ENCODE data around the gene ATP5MC3.

The ATP5MC3 gene

GRCh38 chr2:175167792-175168563 is 13.5 kb downstream of the ATP5MC3 start, which contains the start of gene ATF2:
Gene ATF2 (minus strand): TSS chr2:175168203. CDS start chr2:175136443, 31,760 bp downstream.
- DNase-seq (ENCODE audit: low read depth, low spot score), result peak; percentile 95

- DNase-seq (ENCODE audit: low read depth, low spot score), result no peak
Observed at GRCh38 chr2:175167076-175167791, 14.3 kb downstream of the ATP5MC3 start.

DNA sequence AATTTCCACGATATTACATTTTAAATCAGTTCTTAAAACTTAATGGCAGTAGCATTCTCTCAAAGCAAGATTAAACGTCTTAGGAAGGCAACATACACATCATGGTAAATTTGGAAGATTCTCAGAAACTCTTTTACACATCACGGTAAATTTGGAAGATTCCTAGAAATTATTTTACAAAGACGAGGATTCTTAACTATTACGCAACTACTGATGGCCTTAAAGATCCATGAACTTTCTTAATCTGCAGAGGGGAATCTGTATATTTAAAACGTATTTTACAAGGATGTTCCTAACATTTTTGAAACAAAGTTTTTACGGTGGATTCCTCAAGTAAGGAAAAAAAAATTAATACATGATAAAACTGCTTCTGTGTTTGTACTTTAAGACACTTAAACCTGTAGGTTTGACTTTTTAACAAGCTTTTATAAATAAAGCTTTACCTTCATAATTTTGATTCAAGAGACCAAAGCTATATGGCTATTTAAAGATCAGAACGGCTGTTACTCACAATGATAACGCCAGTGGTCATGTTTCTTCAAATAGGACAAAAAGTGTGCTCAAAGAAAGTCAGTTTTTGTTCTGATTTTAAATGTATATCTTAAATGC is 15.2 kb downstream of the ATP5MC3 start:
- DNase-seq (ENCODE audit: low read depth, low spot score), result no peak

DNA sequence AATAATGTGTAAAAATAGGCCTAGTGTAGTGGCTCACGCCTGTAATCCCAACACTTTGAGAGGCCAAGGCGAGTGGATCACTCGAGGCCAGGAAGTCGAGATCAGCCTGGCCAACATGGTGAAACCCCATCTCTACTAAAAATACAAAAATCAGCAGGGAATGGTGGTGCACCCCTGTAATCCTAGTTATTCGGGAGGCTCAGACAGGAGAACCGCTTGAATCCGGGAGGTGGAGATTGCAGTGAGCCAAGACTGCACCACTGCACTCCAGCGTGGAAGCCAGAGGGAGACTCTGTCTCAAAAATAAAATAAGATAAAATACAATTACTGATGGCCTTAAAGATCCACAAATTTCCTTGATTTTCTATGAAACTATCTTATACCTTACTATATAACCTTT is 17.3 kb downstream of the ATP5MC3 start:
- no peak for DNase-seq (ENCODE audit: low read depth, low spot score)

DNA sequence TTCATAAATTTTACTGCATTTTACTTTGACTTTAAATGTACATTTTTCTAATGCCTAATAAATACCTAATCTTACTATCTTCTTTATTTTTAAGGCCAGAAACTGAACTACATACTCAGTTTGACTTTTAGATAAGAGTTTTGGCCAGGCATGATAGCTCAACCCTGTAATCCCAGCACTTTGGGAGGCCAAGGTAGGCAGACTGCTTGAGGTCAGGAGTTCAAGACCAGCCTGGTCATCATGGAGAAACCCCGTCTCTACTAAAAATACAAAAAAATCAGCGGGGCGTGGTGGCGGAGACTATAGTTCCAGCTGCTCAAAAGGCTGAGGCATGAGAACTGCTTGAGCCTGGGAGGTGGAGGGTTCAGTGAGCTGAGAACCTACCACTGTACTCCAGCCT is 22.6 kb downstream of the ATP5MC3 start:
- DNase-seq (ENCODE audit: low read depth, low spot score), result no peak

DNA sequence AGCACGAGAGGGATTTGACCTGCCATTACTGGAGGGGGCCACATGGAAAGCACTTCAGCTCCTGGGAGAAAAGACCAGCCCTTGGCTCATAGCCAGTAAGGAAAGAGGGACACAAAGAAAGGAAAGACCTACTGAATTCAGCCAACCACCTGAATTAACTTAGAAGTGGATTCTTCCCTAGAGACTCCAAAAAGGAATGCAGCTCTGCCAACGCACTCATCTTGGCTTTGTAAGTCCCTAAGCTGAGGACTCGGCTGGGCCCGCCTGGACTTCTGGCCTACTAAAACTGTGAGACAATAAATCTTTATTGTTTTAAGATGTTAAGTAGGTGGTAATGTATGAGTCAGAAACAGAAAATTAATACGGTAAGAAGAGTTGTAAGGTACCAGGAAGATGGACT is 25.0 kb downstream of the ATP5MC3 start:
- no peak for DNase-seq (ENCODE audit: low read depth, low spot score)

- no peak for DNase-seq (ENCODE audit: low read depth, low spot score)
Observed at GRCh38 chr2:175154661-175155082, 26.8 kb downstream of the ATP5MC3 start.

DNA sequence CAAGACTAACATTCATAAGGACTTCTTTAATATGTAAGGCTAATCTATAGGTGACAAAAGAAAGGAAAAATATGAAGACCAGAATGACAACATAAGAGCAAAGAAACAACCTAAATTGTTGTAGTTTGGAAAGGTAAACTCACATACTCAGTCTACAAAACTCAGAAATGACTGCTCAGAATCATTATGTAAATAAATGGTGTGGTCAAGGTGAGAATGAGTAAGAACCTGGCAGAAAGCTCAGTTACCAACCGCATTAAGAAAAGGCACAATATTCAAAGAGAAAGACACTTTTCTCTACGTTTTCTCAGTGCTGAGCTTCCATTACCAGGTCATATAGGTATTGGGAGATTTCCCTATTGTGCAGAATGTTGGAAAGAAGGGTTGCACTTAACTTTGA is 29.3 kb downstream of the ATP5MC3 start:
- no peak for DNase-seq (ENCODE audit: low read depth, low spot score)

- no peak for DNase-seq (ENCODE audit: low read depth, low spot score)
Observed at GRCh38 chr2:175151791-175152190, 29.7 kb downstream of the ATP5MC3 start.

DNA sequence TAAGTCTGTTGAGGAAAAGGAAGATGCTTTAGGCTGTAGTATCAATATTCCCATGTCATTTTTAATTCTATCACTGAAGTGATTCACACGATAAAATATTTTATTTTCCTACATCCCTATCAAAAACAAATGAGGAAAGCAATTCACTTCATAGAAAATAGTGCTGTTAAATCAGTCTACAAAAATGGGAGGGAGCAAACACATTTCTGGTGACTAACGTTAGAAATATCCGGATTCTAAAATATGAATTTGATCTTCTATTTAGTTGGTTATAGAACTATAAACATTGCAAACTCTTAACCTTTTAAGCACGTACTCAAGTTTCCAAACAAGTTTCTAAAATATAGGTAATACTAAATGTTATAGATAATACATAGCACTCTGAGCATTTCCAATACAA is 34.3 kb downstream of the ATP5MC3 start:
- no peak for DNase-seq (ENCODE audit: low read depth, low spot score)

DNA sequence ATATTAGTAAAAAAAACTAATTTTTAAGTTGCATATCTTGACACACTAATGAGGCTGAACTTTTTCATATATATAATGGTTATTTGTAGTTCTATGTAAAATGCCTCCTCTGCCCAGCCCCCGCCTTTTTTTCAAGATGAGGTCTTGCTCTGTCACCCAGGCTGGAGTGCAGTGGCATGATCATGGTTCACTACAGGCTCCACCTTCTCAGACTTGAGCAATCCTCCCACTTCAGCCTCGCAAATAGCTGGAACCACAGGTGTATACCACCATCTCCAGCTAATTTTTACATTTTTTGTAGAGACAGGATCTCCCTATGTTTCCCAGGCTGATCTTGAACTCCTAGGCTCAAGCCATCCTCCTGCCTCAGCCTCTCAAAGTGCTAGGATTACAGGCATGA is 37.8 kb downstream of the ATP5MC3 start:
- no peak for DNase-seq (ENCODE audit: low read depth, low spot score)

DNA sequence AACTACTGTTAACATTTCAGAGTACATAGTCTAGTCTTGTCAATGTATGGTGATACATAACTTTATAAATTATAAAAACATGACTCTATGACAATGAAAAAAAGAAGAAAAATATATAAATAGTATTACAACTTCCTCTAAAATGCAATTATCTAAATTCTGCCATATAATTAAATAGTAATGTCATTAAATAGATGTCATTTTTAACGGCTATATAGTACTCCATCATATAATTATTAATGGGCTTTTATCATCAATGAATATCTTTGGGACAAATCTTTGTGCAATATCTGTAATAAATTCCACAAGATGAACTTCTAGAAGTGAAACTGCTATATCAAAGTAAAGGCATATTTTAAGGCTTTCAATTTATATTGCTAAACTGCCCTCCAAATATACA is 38.3 kb downstream of the ATP5MC3 start:
- DNase-seq (ENCODE audit: low read depth, low spot score), result no peak

- no peak for DNase-seq (ENCODE audit: low read depth, low spot score)
Observed at GRCh38 chr2:175140332-175140731, 41.2 kb downstream of the ATP5MC3 start.

- DNase-seq (ENCODE audit: low read depth, low spot score), result no peak
Observed at GRCh38 chr2:175137793-175138192, 43.7 kb downstream of the ATP5MC3 start.

GRCh38 chr2:175136334-175137215 is 44.9 kb downstream of the ATP5MC3 start:
- no peak for DNase-seq (ENCODE audit: low read depth, low spot score)

- no peak for DNase-seq (ENCODE audit: low read depth, low spot score)
Observed at GRCh38 chr2:175135862-175136261, 45.6 kb downstream of the ATP5MC3 start.

DNA sequence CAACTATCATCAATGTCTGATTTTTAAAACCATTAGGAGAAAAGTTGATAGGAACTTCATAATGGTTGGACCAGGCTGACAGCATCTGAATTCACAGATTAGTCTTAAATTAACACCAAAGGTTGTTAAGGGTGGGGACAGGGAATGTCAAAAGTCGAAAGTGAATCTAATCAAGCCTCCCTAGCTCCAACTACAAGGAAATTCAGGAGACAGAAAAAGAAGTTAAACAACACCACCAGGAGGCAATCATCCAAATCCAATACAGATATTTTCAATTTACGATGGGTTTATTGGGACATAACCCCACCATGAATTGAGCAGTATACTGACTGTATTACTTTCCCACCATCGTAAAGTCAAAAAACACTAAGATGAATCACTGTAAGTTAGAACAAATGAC is 46.3 kb downstream of the ATP5MC3 start:
- no peak for DNase-seq (ENCODE audit: low read depth, low spot score)

DNA sequence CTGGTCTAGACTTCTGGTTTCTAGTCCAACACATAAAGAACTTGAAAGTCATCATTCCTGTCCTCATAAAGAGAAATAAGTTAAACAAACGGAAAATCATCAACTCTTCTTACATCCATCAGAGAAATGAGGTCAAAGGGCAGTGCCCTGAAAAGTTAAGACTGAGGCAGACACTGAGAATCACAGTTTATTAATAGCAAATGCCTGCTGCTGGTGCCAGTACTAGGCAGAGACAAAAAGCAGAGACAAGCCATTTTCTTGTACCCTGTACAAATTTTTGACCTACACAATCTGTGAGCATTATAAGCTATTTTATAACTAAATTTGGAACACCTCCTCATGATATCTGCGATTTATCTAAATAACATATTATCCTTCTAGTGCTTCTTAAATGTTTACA is 50.3 kb downstream of the ATP5MC3 start:
- DNase-seq (ENCODE audit: low read depth, low spot score), result no peak

DNA sequence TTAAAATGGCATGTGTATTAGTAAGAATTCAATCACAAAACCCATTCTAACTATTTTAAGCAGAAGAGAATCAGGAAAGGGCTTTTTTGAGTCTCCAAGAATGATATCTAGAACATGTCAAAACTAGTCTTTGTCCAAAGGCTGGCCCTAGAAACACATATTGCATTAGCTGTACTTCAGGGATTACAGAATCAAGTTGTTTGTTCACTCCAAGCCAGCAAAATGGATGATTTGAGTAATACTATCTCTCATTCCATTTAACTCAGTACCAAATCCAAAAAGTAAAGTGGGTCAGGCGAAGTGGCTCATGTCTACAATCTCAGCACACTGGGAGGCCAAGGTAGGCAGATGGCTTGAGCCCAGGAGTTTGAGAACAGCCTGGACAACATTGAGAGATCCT is 54.8 kb downstream of the ATP5MC3 start:
- no peak for DNase-seq (ENCODE audit: low read depth, low spot score)
